HG03469 (cell line): Measurements from ENCODE around the gene MANEAL.

ENCODE experiments used
- ATAC-seq: cut with Tn5 transposase; IDR thresholded peaks from one replicate; pipeline ENCODE4 v1.9.1; 2021; ENCODE audit warnings: mild to moderate bottlenecking, moderate library complexity, moderate number of reproducible peaks; ENCODE audit not compliant: unreplicated experiment

The MANEAL gene

GRCh38 chr1:37824001-37824400 is 30.4 kb downstream of the MANEAL start:
- ATAC-seq = no peak

DNA sequence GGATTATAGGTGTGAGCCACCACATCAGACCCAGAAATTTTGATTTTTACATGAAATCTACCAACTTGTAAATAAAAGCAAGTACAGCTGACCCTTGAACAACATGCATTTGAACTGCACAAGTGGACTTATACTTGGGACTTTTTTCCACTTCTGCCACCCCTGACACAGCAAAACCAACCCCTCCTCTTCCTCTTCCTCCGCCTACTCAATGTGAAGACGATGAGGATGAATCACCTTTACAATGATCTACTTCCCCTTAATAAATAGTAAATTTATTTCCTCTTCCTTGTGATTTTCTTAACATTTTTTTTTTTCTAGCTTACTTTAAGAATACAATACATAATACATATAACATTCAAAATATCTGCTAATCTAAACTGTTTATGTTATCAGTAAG is 31.9 kb downstream of the MANEAL start:
- no peak for ATAC-seq

DNA sequence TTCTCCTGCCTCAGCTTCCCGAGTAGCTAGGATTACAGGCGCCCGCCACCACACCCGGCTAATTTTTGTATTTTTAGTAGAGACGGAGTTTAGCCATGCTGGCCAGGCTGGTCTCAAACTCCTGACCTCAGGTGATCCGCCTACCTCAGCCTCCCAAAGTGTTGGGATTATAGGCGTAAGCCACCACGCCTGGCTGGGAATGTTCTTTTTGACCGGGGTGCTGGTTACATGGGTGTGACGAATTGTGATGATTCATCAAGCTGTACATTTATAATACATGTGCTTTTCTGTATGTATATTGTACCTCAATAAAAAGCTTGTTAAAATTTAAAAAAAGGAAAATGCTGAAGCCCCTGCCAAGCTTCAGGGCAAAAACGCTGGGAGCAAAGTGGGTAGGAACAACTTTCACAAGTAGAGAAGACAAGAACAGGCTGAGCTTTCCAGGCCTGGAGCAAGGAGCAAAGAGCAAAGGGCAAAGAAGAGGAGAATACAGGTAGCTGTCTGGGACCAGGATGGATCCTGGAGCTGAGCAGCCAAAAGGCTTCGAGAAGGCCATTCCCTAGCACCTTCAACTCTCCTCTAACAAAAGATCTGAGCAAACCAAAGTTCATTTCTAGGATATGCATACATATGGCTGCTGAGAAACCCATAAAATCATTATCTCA is 34.9 kb downstream of the MANEAL start:
- ATAC-seq = no peak

GRCh38 chr1:37831109-37831508 is 37.5 kb downstream of the MANEAL start:
- no peak for ATAC-seq

- ATAC-seq = no peak
Measured at GRCh38 chr1:37831809-37832208, 38.2 kb downstream of the MANEAL start.

- ATAC-seq = no peak
Measured at GRCh38 chr1:37836788-37837187, 43.1 kb downstream of the MANEAL start.

GRCh38 chr1:37839676-37840075 is 46.0 kb downstream of the MANEAL start:
- no peak for ATAC-seq

DNA sequence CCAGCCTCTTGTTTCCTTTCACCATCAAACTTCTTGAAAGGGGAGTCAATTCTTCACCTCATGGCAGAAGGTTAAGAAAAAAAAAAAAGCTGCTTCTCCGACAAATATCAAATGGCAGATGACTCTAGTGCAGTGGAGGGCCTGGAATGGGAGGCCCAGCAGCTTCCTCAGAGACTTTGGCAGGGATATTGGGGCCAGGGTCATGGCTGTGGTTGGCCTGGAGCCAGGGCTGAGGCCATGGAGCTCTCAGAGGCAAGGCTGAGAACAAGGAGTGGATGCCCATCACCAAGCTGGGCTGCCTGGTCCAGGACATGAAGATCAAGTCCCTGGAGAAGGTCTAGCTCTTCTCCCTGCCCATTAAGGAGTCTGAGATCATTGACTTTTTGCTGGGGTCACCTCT is 47.1 kb downstream of the MANEAL start:
- no peak for ATAC-seq

- no peak for ATAC-seq
Measured at GRCh38 chr1:37841652-37842051, 48.0 kb downstream of the MANEAL start.

GRCh38 chr1:37844536-37844935 is 50.9 kb downstream of the MANEAL start:
- no peak for ATAC-seq

DNA sequence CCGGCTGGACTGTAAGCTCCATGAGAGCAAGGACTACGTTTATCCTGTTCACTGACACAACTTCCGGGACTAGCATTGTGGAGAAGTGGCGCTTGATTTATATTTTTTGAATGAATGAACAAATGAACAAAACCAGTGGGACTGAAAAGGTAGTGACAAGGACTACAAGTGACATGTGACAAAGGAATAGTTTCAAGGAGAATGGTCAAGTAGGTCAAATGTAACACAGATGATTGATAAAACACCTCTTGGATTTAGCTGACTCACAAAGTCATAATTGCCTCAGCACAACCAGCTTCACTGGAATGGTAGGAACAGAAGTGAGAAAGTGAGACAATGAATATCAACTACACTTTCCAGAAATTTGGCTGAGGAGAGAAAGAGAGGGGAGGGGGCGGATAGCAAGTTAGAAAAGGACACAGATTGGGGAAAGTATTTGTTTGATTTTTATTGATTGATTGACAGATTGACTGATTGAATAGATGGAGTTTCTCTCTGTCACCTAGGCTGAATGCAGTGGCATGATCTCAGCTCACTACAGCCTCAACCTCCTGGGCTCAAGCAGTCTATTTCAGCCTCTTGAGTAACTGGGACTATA is 51.5 kb downstream of the MANEAL start:
- no peak for ATAC-seq

DNA sequence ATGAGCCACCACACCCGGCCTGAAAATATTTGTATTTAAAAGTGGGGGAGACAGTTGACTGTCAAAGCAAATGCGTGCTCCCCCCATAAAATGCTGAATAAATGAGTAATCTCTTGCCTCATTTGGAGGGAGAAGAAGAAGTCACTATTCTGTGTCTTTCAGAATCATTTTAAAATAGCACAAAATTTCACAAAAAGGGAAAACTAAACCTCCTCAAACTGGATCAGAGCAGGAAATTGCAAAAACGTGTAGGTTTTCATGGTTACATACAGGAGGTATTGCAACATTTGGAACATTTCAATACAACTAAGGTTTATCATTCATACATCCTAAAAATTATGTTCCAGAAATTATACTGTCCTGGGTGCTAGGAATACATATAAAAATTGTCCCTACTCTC is 52.1 kb downstream of the MANEAL start:
- no peak for ATAC-seq

DNA sequence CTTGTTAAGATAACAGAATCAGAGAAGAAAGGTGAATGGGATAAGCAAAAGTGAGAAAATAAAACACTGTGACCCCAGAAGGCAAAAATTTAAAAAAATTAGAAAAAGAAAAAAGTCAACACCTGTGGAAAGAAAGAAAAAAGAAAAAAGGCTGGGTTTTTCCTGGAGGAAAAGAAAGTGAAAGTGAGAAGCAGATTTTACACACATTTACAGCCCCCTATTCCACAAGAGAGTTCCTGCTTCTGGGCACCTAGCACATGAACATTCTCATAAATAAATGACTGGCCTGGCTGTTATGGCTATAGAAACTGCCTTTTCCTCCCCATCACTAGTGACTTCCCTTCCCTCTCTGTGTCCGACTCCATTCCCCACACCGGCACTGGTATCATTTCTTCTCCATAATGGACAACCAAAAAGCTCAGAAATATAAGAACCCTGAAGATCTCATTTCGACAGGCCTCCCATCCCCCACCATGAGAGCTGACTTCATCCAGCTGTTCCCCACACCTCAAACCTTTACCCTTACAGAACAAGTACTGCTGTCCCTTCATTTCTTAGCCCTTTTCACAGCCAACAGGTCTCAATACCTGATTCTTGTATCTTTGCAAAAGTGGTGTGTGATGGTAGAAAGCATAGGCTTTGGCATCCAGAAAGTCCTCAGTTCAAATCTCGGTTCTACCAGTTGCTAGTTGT is 53.1 kb downstream of the MANEAL start:
- ATAC-seq = no peak

DNA sequence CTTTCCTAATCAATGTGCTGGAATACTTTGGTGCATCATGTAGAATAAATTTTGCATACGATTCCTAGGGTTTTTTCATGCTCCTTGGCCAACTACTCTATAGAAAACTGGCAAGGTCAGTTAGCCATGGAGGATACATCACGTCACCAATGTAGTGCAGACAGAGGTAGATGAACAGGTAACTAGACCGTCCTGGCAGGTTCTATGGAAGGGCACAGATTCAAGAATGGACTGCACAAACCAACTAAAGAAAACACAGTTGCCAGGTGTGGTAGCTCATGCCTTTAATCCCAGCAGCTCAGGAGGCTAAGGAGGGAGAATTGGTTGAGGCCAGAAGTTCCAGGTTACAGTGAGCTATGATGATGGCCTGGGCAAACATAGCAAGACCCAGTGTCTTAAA is 55.8 kb downstream of the MANEAL start:
- no peak for ATAC-seq

DNA sequence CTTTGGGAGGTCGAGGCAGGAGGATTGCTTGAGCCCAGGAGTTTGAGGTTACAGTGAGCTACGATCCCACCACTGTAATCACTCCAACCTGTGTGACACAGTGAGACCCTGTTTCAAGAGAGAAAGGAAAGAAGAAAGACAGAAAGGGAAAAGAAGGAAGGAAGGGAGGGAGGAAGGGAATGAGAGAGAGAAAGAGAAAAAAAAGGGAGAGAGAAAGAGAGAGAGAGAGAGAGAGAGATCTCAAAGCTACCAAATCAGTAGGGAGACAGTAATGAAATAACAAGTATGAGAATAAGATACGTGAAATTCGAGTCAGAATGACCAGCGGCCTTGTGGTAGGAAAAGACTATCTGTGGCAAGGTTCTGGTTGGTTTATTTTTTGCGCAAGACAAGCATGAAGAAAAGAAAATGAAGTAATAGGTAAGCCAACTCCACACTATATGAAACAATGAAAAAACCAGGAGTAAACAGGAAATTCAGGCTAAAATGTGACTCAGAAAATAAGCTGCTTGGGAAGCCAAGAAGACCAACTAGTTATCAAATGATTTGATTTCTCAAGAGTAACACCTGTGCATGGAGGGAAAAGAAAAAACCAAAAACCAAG is 56.8 kb downstream of the MANEAL start:
- no peak for ATAC-seq
